Activated CD4-positive, CD25-positive, alpha-beta regulatory T cell treated with anti-CD3 and anti-CD28 coated beads, Interleukin-2, amount 50 U/mL, for 16 hours (primary cell): ENCODE results near the gene SELPLG.
"Not testable (repeated sequence)": the region's sequence is repeated elsewhere in the genome, so short reads cannot be mapped to it uniquely, and the experiment has no call there.

Source experiments
- DNase-seq: peaks from one replicate; pipeline ENCODE4 v3.0.0-alpha.2; 2020; ENCODE audit warnings: low read depth, low spot score

SELPLG gene

GRCh38 chr12:108655812-108656175 is 22.1 kb upstream of the SELPLG start:
- DNase-seq = not testable (repeated sequence)

GRCh38 chr12:108654622-108655021 is 20.9 kb upstream of the SELPLG start:
- not testable (repeated sequence) for DNase-seq

GRCh38 chr12:108653922-108654321 is 20.2 kb upstream of the SELPLG start:
- no peak for DNase-seq

- no peak for DNase-seq
Observed at GRCh38 chr12:108653082-108653516, 19.4 kb upstream of the SELPLG start.

GRCh38 chr12:108650083-108650482 is 16.4 kb upstream of the SELPLG start:
- no peak for DNase-seq

GRCh38 chr12:108649669-108650068 is 16.0 kb upstream of the SELPLG start:
- no peak for DNase-seq

GRCh38 chr12:108649126-108649525 is 15.4 kb upstream of the SELPLG start:
- DNase-seq = no peak

GRCh38 chr12:108648371-108648770 is 14.7 kb upstream of the SELPLG start:
- no peak for DNase-seq

- no peak for DNase-seq
Observed at GRCh38 chr12:108647585-108648287, 14.0 kb upstream of the SELPLG start.

- no peak for DNase-seq
Observed at GRCh38 chr12:108646600-108647579, 13.2 kb upstream of the SELPLG start.

- DNase-seq = no peak
Observed at GRCh38 chr12:108645686-108646599, 12.2 kb upstream of the SELPLG start.

- no peak for DNase-seq
Observed at GRCh38 chr12:108644811-108645120, 11.1 kb upstream of the SELPLG start.

- DNase-seq = no peak
Observed at GRCh38 chr12:108643941-108644810, 10.5 kb upstream of the SELPLG start.

GRCh38 chr12:108642899-108643654 is 9.4 kb upstream of the SELPLG start:
- DNase-seq = no peak

- no peak for DNase-seq
Observed at GRCh38 chr12:108642269-108642870, 8.7 kb upstream of the SELPLG start.

GRCh38 chr12:108641446-108642268 is 8.0 kb upstream of the SELPLG start:
- DNase-seq = no peak

- DNase-seq = no peak
Observed at GRCh38 chr12:108640802-108641445, 7.2 kb upstream of the SELPLG start.
